Measurements from ENCODE around the gene AGRN. TPM values are rescaled to one million over a fixed set of nuclear protein-coding genes. Genes with fewer than 3 reads are reported as not detected.

The AGRN gene
- total RNA-seq, 1 experiment from 2014 or later = 184 TPM

- H3K4me1 Mint-ChIP-seq = peaks cover 4% of the 10 kb centered on the region
- DNase-seq (ENCODE audit: low spot score) (no peak), ATAC-seq (no peak)
- H3K4me3 Mint-ChIP-seq = no peak overlapping the region
- H3K36me3 Mint-ChIP-seq = no peaks in the 10 kb centered on the region
- no peak overlapping the region for H3K27ac Mint-ChIP-seq
- TF ChIP-seq USF1 (CRISPR knock-in tag; IDR thresholded peaks at IDR 0.05) (no peak), GRHL2 (CRISPR knock-in tag; IDR thresholded peaks at IDR 0.05; ENCODE audit: insufficient replicate concordance, severe bottlenecking) (no peak), CTCF (IDR thresholded peaks at IDR 0.05) (no peak), ZBTB21 (CRISPR knock-in tag; IDR thresholded peaks at IDR 0.05; ENCODE audit: borderline replicate concordance) (no peak), TCF7 (CRISPR knock-in tag; IDR thresholded peaks at IDR 0.05; ENCODE audit: low read depth) (no peak), MLX (CRISPR knock-in tag; IDR thresholded peaks at IDR 0.05) (no peak), E2F1 (CRISPR knock-in tag; IDR thresholded peaks at IDR 0.05) (no peak), TEAD4 (CRISPR knock-in tag; IDR thresholded peaks at IDR 0.05) (no peak), MAX (CRISPR knock-in tag; IDR thresholded peaks at IDR 0.05) (no peak), CREM (CRISPR knock-in tag; IDR thresholded peaks at IDR 0.05) (no peak), KAT7 (CRISPR knock-in tag; IDR thresholded peaks at IDR 0.05; ENCODE audit: borderline replicate concordance) (no peak)
- peaks cover 30% of the 10 kb centered on the region for H3K27me3 Mint-ChIP-seq (ENCODE audit: low read depth)
- H3K9me3 Mint-ChIP-seq = no peaks in the 10 kb centered on the region; the same call in 1 of the 2 replicates
- ChIA-PET CTCF (interaction anchor here (1.0 kb wide), 1 partner anchor 60 kb away, joined by 3 read pairs; no protein-coding TSS in a partner anchor), POLR2A (no interaction called here)
Measured at GRCh38 chr1:972726-973458, 47.0 kb upstream of the AGRN start.

- Mint-ChIP-seq H3K4me1 (peaks cover 4% of the 10 kb centered on the region), H3K27me3 (ENCODE audit: low read depth) (peaks cover 26% of the 10 kb centered on the region), H3K9me3 (peaks cover 3% of the 10 kb centered on the region), H3K4me3 (no peak overlapping the region), H3K27ac (no peak overlapping the region), H3K36me3 (peaks cover 3% of the 10 kb centered on the region; the same call in 1 of the 2 replicates)
- no peak for DNase-seq (ENCODE audit: low spot score)
- no peak for TF ChIP-seq ZNF263 (CRISPR knock-in tag; IDR thresholded peaks at IDR 0.05; ENCODE audit: low read depth)
- TF ChIP-seq ZNF121 (CRISPR knock-in tag; IDR thresholded peaks at IDR 0.05) = no peak
- no peak for TF ChIP-seq ZNF416 (CRISPR knock-in tag; IDR thresholded peaks at IDR 0.05)
- no peak for TF ChIP-seq ZNF138 (CRISPR knock-in tag; conservative IDR thresholded peaks at IDR 0.05)
- TF ChIP-seq GABPB1 (CRISPR knock-in tag; IDR thresholded peaks at IDR 0.05) = no peak
- TF ChIP-seq CTCF (IDR thresholded peaks at IDR 0.05) = no peak
- POLR2A ChIA-PET = no interaction called here
- CTCF ChIA-PET = no interaction called here
- ATAC-seq = no peak
Measured at GRCh38 chr1:973459-974292, 46.2 kb upstream of the AGRN start.

Measured in WTC11 (cell line).